IPS-18a (cell line): ENCODE results near the gene ATXN1.

ENCODE experiments used
- H3K27ac ChIP-seq: one replicate; pipeline ENCODE4 v1.5.1; 2013; ENCODE audit warnings: low read length
- H3K27me3 ChIP-seq: one replicate; pipeline ENCODE4 v1.6.1; 2013; ENCODE audit warnings: mild to moderate bottlenecking, low read length; ENCODE audit not compliant: control insufficient read depth, insufficient read depth
- H3K36me3 ChIP-seq: one replicate; pipeline ENCODE4 v1.6.1; 2013; ENCODE audit warnings: low read depth, low read length; ENCODE audit not compliant: control insufficient read depth
- H3K4me1 ChIP-seq: one replicate; pipeline ENCODE4 v1.6.1; 2013; ENCODE audit warnings: low read depth, low read length; ENCODE audit not compliant: control insufficient read depth
- H3K4me3 ChIP-seq: one replicate; pipeline ENCODE4 v1.5.1; 2013; ENCODE audit warnings: low read length
- H3K9ac ChIP-seq: one replicate; pipeline ENCODE4 v1.6.1; 2013; ENCODE audit warnings: mild to moderate bottlenecking, low read length, moderate library complexity
- H3K9me3 ChIP-seq: one replicate; pipeline ENCODE4 v1.6.1; 2013; ENCODE audit warnings: low read depth, low read length; ENCODE audit not compliant: control insufficient read depth

The ATXN1 gene

DNA sequence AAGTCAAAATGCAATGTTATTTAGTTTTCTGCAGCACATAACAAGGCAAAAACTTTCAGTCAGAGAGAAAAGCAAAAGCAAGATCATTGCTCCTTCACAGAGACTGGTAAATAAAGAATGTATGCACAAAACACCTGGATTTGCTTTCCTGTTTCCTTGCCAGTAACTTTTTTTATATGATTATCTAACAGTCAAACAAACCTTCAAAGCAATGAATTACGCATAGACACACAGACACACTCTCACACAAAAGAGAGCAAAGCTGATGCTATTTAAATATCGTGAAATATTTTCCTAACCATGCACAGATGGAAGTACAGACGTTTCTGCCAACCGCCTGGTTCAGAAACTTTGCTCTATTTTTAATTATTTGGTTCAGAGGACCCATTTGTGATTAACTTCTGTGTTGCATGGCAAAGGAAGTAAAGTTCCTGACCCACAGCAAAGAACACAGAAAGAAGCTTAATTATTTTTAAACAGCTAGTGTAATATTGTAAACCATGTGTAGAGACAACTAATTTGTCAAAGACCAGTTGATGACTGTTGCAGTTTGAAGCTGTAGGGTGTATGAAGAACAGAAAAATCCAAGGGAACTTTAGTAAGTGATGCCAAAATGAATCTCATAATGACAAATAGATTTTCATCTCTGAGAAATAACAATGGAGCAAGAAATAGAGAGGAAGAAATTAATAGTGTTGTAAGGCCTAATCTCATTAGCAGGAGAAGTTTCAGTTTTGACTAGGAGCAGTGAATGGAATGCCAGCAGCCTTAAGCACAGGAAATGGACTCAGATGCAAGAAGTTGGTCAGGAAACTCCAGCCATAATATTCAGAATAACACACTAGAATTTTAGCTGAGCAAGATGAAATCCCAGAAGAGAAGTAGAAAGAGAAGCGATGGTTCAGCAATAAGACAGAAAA lies 24.1 kb downstream of the ATXN1 start:
- H3K27ac ChIP-seq = no peak overlapping the region
- no peak overlapping the region for H3K4me3 ChIP-seq
- H3K9ac ChIP-seq = no peak overlapping the region
- no peaks in the 10 kb centered on the region for H3K27me3 ChIP-seq
- H3K9me3 ChIP-seq = no peaks in the 10 kb centered on the region
- H3K36me3 ChIP-seq = no peaks in the 10 kb centered on the region
- no peaks in the 10 kb centered on the region for H3K4me1 ChIP-seq

DNA sequence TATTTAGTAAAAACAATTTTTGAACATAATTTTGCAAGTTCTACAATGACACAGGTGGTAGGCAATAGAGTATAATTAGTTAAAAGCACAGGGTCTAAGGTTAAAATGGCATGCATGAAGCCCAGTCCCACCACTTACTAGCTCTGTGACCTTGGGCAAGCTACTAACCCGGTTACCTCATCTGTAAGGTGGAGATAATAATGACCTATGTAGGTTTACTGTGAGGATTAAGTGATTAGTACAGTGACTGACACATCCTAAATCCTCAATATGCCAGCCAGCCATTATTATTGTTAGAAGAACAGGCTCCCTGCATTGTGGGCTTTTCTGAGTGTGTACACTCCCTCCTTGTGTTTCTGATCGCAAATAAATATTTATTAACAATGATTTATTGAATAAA lies 26.2 kb downstream of the ATXN1 start:
- H3K27me3 ChIP-seq = no peaks in the 10 kb centered on the region
- H3K4me1 ChIP-seq = no peaks in the 10 kb centered on the region

DNA sequence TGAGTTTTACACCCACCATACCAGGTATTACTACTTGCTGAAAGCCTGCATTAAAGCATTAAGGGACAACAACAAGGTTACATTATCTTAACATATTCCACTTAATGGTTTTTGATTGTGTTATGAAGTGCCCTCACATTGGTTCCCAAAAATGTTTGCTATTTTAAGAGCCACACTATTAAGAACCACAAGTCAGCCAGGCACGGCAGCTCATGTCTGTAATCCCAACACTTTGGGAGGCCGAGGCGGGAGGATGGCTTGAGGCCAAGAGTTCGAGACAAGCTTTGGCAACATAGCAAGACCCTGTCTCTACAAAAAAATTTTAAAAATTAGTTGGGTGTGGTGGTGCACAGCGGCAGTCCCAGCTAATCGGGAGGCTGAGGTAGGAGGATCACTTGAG lies 28.2 kb downstream of the ATXN1 start:
- no peak overlapping the region for H3K27ac ChIP-seq

More for the DNA sequence above, 26.2 kb downstream of the ATXN1 start:
- no peak overlapping the region for H3K9ac ChIP-seq
- no peaks in the 10 kb centered on the region for H3K9me3 ChIP-seq
- no peaks in the 10 kb centered on the region for H3K36me3 ChIP-seq
- no peak overlapping the region for H3K4me3 ChIP-seq
- H3K27ac ChIP-seq = no peak overlapping the region

GRCh38 chr6:16731478-16732051 lies 29.7 kb downstream of the ATXN1 start:
- H3K27ac ChIP-seq = no peak overlapping the region
- no peaks in the 10 kb centered on the region for H3K36me3 ChIP-seq
- no peak overlapping the region for H3K9ac ChIP-seq
- no peaks in the 10 kb centered on the region for H3K27me3 ChIP-seq
- no peaks in the 10 kb centered on the region for H3K4me1 ChIP-seq
- no peaks in the 10 kb centered on the region for H3K9me3 ChIP-seq
- H3K4me3 ChIP-seq = no peak overlapping the region

More for the DNA sequence above, 28.2 kb downstream of the ATXN1 start:
- Histone ChIP-seq H3K36me3 (no peaks in the 10 kb centered on the region), H3K4me1 (no peaks in the 10 kb centered on the region), H3K4me3 (no peak overlapping the region), H3K9me3 (no peaks in the 10 kb centered on the region), H3K9ac (no peak overlapping the region), H3K27me3 (no peaks in the 10 kb centered on the region)

DNA sequence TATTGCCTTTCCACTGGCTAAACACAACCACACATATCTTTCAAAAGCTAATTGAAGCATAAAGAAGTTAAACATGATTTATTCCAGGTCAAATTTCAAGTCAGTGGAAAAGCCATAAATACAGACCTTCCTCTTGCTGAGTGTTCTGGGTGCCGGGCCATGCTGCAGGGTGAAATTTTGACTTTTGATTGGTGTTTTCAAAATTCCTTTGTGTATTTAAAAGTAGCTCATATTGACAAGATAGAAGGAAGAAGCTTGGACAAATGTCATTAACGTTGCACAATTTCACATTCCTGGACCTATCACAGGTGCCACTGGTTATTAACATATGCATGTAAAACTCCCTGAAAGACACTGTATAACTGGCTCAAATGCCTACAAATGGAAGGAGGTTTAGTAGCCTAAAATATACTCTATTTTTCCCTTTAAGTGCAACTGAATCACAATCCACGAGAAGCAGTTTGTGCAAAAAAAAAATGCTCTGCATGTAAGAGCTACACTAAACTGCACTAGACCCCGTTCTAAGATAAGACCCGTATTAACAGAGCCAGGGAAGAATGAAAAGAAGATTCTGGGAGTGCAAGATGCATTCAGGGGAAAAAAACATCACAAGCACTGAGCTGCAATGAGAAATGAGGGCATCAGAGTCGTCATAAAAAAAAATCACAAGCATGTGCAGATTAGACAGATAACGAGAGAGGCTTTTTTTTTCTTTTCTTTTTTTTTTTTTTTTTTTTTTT lies 30.4 kb downstream of the ATXN1 start:
- Histone ChIP-seq H3K9ac (no peak overlapping the region), H3K27ac (no peak overlapping the region), H3K4me3 (no peak overlapping the region), H3K36me3 (no peaks in the 10 kb centered on the region), H3K27me3 (no peaks in the 10 kb centered on the region), H3K4me1 (no peaks in the 10 kb centered on the region), H3K9me3 (no peaks in the 10 kb centered on the region)

- Histone ChIP-seq H3K9me3 (no peaks in the 10 kb centered on the region), H3K27me3 (no peaks in the 10 kb centered on the region), H3K27ac (no peak overlapping the region), H3K4me1 (no peaks in the 10 kb centered on the region), H3K9ac (no peak overlapping the region), H3K4me3 (no peak overlapping the region), H3K36me3 (no peaks in the 10 kb centered on the region)
Observed at GRCh38 chr6:16729744-16730143, 31.5 kb downstream of the ATXN1 start.

DNA sequence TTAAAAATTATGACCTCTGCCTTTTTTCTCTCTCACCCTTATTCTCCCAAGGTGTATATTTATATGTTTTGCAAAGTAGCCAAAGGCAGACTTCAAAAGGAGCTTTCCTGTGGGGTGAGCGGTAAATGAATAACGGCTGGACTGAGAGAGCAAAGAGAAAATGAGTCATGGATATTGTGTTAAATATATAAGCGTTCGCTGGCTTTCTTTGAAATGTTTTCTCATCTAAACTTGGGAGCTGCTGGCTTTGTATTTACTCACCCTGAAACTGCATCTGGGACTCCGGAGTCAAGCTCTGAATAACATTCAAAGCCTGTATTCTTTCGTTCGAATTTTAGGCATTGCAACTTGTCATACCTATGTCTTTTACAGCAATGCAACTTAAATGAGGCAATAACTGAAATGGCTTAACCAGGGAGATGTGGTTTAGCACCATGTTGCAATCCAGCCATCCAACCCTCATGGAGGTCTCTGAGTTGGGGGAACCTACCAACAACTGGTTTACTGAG lies 32.0 kb downstream of the ATXN1 start:
- no peak overlapping the region for H3K27ac ChIP-seq
- H3K9ac ChIP-seq = no peak overlapping the region
- H3K4me1 ChIP-seq = no peaks in the 10 kb centered on the region

DNA sequence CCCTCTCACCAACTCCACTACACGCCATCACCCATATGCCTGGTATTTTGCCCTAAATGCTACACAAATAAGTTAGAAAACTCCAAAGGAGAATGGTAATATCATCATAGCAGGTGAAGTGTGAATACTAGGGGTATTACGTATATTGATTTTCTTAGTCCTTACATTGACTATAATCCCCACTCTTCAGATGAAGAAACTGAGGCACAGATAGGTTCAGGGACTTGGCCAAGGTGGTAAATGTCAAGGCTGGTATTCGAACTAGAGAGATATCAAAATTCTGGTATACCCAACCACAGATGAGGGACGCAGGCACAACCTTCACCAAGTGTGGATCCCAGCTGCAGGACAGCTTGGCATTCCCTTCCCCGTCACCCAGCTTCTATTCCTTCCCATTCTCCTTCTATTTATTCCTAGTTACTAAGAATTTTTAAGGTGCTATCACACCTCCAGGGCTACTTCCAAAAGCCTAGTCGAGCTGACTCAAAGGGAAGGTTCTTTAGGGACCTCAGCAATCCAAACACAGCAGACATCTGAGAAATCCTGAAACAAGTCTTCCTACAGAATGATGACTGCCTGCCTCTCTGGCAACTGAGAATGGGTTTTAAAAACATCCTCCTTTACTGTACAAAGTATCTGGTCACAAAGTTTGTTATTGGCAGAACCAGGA lies 32.6 kb downstream of the ATXN1 start:
- Histone ChIP-seq H3K27ac (no peak overlapping the region), H3K4me1 (peaks cover 5% of the 10 kb centered on the region), H3K27me3 (no peaks in the 10 kb centered on the region), H3K4me3 (no peak overlapping the region), H3K9ac (no peak overlapping the region), H3K36me3 (no peaks in the 10 kb centered on the region), H3K9me3 (no peaks in the 10 kb centered on the region)

More for the DNA sequence above, 32.0 kb downstream of the ATXN1 start:
- Histone ChIP-seq H3K27me3 (no peaks in the 10 kb centered on the region), H3K9me3 (no peaks in the 10 kb centered on the region), H3K4me3 (no peak overlapping the region), H3K36me3 (no peaks in the 10 kb centered on the region)

DNA sequence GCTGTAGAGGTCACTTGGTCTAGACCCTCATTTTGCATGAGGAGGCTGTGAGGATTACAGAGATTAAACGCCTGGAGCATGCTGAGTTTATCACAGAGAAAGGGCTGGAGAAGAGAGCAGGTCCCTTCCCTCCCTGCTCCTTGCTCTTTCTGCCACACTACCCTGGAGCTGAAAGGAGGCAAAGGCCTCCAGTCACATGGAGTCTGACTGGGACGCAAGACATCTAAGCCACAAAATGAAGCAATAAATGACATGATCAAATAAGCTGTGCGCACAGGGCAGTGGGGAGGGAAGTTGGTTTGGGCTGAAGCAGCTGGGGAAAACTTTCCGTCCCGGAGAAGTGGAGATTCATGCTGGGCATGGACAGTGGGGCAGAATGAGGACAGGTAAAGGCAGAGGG lies 33.3 kb downstream of the ATXN1 start:
- H3K4me1 ChIP-seq = peaks cover 5% of the 10 kb centered on the region
- no peaks in the 10 kb centered on the region for H3K36me3 ChIP-seq
- no peaks in the 10 kb centered on the region for H3K27me3 ChIP-seq
- H3K9me3 ChIP-seq = no peaks in the 10 kb centered on the region
- H3K4me3 ChIP-seq = no peak overlapping the region
- no peak overlapping the region for H3K27ac ChIP-seq
- no peak overlapping the region for H3K9ac ChIP-seq

DNA sequence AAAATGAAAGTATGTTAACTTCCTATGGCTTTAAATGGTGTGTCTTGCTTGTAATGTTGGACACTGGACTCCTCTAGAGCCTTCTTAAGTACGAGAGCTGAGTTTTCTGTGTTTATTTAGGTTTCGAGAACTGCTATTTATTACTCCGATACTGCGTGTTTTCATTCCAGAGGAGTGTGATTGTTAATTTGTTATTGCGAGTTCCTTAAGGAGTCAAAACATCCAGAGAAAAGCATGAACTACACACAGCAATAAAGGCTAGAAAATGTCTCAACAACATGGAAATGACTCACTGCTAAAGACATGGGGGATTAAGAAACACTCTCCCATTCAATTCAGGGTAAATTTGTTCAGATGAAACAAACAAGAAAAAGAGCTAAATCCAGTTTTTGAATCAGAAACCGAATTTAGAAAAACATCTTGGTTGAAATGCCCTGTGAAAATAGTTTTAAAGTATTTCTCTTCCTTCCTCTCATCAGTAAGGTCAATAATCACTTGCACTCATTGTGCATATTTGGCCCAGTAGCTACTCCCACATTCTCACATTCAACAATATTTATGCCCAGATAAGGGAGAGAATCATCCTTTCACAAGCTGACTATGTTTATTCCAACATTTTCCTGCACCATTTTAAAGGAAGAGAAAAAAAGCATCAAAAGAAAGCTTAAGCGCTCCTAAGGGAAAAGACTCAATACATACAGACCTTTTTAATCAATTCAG lies 36.0 kb downstream of the ATXN1 start:
- H3K27ac ChIP-seq = no peak overlapping the region

More for the DNA sequence above, 36.0 kb downstream of the ATXN1 start:
- no peak overlapping the region for H3K4me3 ChIP-seq
- H3K36me3 ChIP-seq = no peaks in the 10 kb centered on the region
- no peak overlapping the region for H3K9ac ChIP-seq
- H3K27me3 ChIP-seq = no peaks in the 10 kb centered on the region
- H3K9me3 ChIP-seq = no peaks in the 10 kb centered on the region
- H3K4me1 ChIP-seq = peaks cover 12% of the 10 kb centered on the region
